HG02970 (cell line): Measurements from ENCODE around the gene TLE3.

ENCODE experiments used
- ATAC-seq: cut with Tn5 transposase; IDR thresholded peaks from one replicate; pipeline ENCODE4 v1.9.1; 2021; ENCODE audit warnings: mild to moderate bottlenecking, moderate library complexity, moderate number of reproducible peaks; ENCODE audit not compliant: unreplicated experiment, low FRiP score

The TLE3 gene

DNA sequence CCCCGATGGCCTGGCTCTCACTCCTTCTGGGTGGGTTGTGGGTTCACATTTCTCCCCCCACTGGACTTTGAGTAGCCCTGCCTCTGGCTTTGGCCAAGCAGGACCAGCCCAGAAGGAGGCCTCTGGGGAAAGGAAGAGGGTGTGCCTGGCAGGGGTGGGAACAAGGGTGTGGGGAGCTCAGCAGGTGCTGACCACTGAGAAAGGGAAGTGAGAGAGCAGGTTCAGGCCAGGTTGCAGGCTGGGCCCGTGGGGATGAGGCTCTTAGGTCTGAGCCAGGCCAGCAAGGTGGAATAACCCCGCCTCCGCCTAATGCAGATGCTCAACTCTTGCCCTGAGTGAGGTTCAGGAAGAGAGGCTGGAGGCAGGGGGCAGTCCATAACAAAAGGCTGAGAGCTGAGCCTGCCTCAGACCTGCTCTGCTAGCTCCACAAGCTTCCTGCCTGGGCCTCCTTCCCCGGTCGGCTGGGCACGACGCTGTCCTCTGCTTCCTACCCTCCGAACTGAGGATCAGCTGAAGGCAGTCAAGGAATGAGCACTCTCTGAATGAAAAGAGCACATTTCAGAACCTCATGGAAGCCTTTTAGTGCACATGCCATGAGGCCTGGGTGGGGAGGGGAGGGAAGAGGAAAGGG lies 82.7 kb downstream of the TLE3 start:
- ATAC-seq = peak; percentile 64

DNA sequence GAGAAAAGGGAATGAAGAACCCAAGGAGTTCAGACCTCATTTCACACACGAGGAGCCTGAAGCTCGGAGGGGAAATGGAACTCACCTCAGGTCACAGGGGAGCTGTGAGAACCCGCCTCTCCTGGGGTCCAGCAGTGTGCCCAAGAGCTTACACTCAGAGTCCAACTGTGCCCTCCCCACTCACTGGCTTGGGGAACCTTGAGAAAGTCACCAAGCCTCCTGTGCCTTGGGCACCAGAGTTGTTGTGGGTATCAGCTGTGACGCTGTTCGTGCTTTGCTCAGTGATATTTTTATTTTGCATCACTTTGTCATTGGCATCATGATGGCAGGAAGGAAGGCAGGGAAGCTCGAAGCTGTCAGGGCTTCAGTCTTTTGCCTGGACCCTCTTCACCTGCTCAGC lies 83.4 kb downstream of the TLE3 start:
- no peak for ATAC-seq

DNA sequence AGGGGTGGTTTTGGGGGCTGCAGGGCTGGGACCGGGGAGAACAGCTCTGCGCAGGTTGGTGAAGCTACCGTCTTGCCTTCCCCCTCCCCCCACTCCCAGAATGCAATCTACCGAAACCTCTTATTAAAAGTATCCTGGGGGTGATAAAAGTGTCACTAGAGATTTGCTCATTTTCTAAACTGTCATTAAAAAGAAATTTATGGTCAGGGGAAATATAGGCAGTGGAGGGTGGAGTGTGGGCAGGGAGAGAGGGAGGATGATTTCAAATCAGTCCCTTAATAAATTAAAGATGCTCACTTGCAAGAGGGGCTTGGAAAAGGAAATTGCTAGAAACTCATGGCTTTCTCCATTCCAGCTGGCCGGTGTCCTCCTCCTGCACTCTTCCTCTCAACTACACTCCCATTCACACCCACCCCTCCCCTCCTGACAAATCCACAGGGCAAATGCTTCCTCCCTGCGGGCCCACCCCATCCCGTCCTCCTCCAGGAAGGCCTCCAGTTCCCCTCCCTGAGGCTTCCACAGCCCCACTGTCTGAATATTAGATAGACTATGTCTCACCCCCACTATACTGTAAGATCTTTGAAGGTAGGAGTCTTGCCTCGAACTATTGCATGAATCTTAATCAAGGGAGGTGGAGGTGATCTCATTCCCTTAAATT lies 83.9 kb downstream of the TLE3 start:
- ATAC-seq = no peak

DNA sequence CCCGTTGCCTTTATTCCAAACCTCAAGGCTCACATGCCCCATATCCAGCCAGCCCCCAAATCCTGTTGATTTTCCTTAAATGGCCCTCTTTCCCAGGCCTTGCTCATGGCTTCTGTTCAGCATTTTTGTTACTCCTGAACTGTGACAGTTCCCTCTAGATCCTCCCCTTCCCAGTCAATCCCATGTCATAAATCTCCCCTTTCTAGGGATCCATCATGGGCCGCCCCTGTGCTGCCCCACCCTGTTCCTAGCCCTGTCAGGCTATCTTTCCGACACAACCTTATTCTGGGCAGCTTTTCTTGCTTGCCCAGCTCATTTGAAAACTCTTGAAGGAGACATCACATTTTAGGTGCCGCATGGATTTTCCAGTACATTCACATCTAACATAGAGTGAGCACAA lies 84.8 kb downstream of the TLE3 start:
- no peak for ATAC-seq

DNA sequence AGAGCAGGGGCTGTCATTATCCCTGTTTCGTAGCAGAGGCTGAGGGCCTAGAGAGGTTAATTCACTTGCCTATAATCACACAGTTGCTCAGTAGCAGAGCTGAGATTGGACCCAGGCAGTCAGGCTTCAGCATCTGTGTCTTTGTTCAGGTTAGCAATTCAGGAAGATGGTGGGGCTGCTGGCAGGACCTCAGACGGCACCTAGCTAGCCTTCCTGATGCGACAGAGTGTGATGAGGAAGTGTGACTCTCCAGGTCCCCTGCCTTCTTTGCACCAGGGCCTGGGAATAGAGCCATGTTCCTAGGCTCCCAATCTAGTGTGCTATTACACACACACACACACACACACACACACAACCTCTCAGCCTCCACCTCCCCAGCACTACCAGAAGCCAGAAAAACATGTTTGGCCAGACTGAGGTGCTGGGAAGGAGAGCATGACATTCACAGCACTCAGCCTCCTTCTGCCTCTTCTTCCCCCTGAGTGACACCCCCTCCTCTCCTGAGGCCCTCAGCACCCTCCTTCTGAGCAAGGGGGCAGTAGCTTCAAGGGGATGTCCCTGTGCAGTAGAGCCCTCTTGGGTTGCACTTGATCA lies 88.9 kb downstream of the TLE3 start:
- ATAC-seq = no peak

DNA sequence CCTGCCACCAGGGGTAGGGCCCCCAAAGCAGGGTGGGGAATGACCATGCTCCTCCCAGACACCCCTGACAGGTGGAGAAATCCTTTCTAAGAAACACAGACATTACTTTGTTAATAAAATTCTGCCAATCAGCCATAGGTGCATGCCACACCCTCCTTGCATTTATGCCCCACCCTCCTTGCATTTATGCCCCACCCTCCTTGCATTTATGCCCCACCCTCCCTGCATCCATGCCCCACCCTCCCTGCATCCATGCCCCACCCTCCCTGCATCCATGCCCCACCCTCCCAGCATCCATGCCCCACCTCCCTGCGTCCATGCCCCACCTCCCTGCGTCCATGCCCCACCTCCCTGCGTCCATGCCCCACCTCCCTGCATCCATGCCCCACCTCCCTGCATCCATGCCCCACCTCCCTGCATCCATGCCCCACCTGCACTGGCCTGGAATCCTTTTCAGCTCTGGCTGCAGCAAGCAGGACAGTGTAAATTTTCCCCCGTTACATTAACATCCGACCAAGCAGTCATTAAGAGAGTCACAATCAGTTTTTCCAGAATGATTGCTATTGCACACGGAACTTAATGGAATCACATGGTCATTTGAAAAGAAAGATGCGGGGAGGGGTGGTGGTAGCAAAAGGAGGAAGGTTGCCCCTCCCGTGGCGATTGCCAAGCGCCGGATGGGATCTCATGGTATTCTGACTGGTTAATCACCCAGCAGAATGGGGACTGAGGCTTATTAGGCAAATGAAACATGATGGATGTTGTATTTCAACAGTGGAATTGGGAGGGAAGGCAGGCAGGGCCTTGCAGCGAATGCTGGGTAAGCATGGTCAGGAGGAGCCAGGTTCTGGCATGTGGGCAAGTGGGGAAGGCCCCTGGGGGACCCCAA lies 91.2 kb downstream of the TLE3 start:
- no peak for ATAC-seq

DNA sequence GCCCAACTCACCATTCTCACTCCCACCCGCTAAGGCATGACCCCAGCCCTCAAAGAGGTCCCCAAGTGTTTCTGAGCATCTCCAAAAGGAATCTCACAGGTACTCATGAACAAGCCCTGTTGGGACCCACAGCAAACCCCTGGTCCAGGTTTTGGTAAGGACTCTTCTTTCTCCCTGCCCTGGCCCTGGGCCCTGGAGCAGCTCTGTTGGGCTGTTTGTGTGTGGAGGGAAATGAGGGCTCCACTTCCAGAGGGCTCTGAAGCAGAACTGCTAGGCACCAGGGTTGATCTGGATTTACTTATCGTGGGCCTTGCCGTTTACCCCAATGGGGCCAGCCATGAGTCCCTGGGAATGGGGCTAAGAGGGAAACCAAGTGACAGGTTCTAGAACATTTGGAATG lies 92.9 kb downstream of the TLE3 start:
- no peak for ATAC-seq

DNA sequence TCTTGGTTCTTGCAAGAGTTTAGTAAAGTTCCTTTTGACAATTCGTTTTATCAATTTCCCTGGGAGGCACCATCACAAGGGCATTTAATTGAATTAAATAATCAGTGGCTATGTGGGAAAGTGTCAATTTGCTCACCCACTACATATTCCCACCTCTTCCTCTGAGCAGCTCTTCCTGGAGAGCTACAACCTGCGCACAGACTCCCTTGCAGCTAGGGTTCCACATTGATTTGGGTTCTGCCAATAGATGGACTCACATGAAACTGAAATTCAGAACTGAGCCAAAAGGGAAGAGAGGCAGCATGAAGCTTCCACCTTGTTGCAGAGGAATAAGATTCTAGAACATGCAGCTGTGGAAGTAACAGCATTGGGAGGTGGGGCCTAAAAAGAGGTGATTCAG lies 94.8 kb downstream of the TLE3 start:
- ATAC-seq = no peak

DNA sequence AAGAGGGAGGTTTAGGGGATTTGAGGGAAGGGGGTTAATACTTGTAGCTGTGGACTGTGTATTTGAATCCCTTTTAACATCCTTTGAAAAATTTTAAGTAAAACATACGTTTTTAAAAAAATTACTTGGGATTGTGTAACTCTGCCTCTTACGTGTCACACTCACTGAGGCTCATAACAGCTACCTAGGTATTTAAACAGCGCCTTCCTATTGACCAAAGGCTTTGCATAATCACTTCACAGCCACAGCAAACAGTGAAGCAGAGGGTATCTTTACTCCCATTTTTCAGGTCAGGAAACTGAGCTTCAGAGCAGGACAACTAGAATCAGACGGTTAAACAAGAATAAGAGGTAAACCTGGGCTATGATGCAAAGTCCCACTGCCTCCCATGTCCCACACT lies 95.9 kb downstream of the TLE3 start:
- ATAC-seq = no peak

DNA sequence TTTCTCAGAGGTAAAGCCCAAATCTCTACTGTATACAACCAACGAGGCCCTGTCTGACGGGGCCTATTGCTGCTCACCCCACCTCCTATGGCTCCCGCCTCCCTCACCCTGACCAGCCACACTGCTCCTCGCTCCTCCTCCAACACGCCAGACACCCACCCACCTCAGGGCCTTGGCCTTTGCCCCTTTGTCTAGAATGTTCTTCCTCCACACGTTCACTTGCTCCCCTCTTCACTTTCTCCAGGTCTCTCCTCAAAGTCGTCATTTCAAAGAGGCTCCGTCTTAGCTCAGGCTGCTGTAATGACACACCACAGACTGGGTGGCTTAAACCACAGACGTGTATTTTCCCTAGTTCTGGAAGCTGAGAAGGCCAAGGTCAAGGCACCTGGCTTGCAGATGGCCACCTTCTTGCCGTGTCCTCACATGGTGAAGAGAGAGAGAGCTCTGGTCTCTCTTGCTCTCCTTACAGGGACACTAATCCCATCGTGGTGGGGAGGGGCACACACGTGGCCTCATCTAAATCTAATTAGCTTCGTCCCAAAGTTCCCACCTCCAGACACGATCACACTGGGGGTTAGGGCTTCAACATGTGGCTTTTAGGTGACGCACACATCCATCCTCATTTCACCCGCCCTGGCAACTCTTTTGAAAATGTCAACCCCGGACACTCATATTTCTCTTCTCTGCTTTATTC lies 98.2 kb downstream of the TLE3 start:
- ATAC-seq = no peak

DNA sequence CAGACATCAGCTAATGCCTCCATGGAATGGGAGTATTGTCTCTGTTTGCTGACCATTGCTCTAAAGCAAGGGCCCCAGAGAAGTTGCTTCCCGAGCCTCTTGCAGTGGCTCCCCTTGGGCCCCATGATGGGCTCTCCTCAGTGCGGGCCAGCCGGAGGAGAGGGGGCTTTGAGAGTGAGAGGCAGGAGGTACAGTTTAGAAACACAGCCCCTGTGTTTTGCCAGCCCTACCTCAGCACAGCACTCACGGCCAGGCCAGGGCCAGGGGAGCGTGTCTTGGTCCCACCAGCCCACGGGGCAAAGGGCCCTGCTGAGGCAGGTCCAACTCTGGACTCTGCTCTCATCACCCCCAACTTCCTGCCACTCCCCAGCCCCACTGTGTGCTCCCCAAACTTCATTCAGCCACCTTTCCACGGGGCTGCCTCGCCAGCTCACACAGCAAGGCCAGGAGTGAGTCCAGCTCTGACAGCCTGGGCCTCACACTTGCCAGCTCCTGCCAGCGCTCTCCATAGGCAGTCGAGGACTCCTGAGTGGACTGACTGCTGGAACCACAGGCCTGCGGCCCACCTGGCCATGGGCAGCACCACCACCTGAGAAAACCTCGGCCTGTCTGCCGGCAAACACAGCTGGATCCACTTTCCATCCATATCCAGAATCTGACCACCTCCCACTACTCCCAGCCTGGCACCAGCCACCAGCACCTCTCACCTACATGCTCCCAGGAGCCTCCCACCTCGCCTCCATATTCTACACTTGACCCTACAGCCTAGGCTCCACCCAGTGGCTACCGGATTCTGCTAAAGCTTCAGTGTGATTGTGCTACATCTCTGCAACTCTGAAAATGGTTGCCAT lies 99.0 kb downstream of the TLE3 start:
- ATAC-seq = no peak

DNA sequence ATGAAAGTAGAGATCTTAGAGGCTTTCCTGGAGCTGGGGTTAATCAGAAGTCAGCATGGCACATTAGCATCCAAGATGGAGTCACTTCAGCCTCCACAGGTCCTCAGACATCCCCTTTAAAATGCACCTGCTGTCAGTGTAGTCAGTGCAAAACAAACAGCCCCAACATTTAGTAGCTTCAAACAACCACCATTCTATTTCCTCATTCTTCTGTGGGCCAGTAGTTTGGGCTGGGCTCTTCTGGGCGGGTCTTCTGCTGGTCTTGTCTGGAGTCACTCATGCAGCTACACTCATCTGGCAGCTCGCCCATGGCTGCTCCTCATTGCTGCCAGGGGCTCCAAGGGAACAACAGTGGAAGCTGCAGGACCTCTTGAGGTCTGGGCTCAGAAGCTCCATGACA lies 99.9 kb downstream of the TLE3 start:
- no peak for ATAC-seq
